Measurements from ENCODE around the gene GSTM4. TPM values are rescaled to one million over a fixed set of nuclear protein-coding genes. Genes with fewer than 3 reads are reported as not detected.
A peak's percentile ranks its signal among the peaks of the same experiment; 100 is the strongest.

GSTM4 gene
- total RNA-seq, 5 donors from 2014 or later (not counting 1 experiment from before 2014, with no cell fraction given) = 14.6 to 28.5 (median 20.8) TPM

- Histone ChIP-seq H3K4me1 (ENCODE audit: control insufficient read depth in 1 of 2, extremely low read depth in 1 of 2, insufficient read depth in 2 of 2, low read length in 2 of 2) (peaks cover 9 to 32% of the 10 kb centered on the region in 2 experiments), H3K27ac (ENCODE audit: low read length) (peak overlapping the region; percentile 57), H3K9me3 (no peaks in the 10 kb centered on the region), H3K4me3 (ENCODE audit: control insufficient read depth in 1 of 2, extremely low read depth in 1 of 2, low read length in 1 of 2) (no peak overlapping the region), H3K27me3 (replicated peaks in 1 of 2; ENCODE audit: control insufficient read depth in 2 of 2, extremely low read depth in 1 of 2, insufficient read depth in 2 of 2, low read length in 1 of 2) (no peaks in the 10 kb centered on the region), H3K36me3 (ENCODE audit: control insufficient read depth in 2 of 2, extremely low read depth in 1 of 2, insufficient read depth in 1 of 2, low read length in 1 of 2) (no peaks in the 10 kb centered on the region)
- no peak overlapping the region for H3K4me3 Mint-ChIP-seq
- H3K27me3 Mint-ChIP-seq = no peaks in the 10 kb centered on the region
- no peaks in the 10 kb centered on the region for H3K9me3 Mint-ChIP-seq
- WGBS (ENCODE audit: insufficient coverage) = 40% methylated on average over 1 of the region's 3 CpGs
- H3K4me1 Mint-ChIP-seq = peaks cover 36 to 47% (median 37%) of the 10 kb centered on the region in 3 donors
- ATAC-seq (replicated peaks in 1 of 4) (peak in 1 of 4 experiments; percentile 40), DNase-seq (peak in 6 of 35 experiments; percentile 18 to 52 (median 29))
- ChIA-PET POLR2A (interaction anchor here in 1 of 2 donors (0.5 to 1.6 kb wide), 3 partner anchors 57 to 727 kb away, joined by 3 to 4 read pairs (median 3); partner anchors contain the start of gene GNAI3), CTCF (interaction anchor here in 1 of 2 donors (1.0 kb wide), 1 partner anchor 70 kb away, joined by 6 read pairs; no protein-coding TSS in a partner anchor)
- peak overlapping the region; percentile 83 to 84 for H3K27ac Mint-ChIP-seq
- no peaks in the 10 kb centered on the region for H3K36me3 Mint-ChIP-seq
Measured at GRCh38 chr1:109615879-109616278, 40.0 kb upstream of the GSTM4 start.

DNA sequence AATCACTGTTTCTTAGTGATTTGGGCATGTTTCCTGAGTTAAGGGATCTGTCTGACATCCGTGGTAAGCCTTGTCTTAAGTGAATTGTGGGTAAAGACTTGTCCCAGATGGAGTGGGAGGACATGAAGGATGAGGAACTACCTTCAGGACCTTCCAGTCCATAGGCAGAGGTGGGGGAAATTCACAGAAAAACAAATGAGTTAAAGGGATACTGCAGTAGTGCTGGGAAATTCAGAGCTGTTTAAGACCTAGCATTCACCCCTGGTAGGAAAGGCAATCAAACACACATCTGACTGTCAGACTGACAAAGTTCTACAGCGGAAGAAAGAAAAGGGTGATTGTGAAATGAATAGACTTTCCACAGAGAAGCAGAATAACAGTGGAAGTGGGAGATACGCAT, 39.5 kb upstream of the GSTM4 start:
- Mint-ChIP-seq H3K4me1 (peaks cover 39 to 49% (median 39%) of the 10 kb centered on the region in 3 donors), H3K36me3 (no peaks in the 10 kb centered on the region), H3K9me3 (no peaks in the 10 kb centered on the region), H3K4me3 (no peak overlapping the region), H3K27ac (peak overlapping the region; percentile 83 to 84), H3K27me3 (no peaks in the 10 kb centered on the region)
- WGBS (ENCODE audit: insufficient coverage) = 67% methylated on average over 3 of the region's 3 CpGs
- H3K9me3 ChIP-seq = no peaks in the 10 kb centered on the region
- H3K27me3 ChIP-seq (replicated peaks in 1 of 2; ENCODE audit: control insufficient read depth in 2 of 2, extremely low read depth in 1 of 2, insufficient read depth in 2 of 2, low read length in 1 of 2) = no peaks in the 10 kb centered on the region
- H3K4me1 ChIP-seq (ENCODE audit: control insufficient read depth in 1 of 2, extremely low read depth in 1 of 2, insufficient read depth in 2 of 2, low read length in 2 of 2) = peaks cover 10 to 37% of the 10 kb centered on the region in 2 experiments
- no peak overlapping the region for H3K4me3 ChIP-seq (ENCODE audit: control insufficient read depth in 1 of 2, extremely low read depth in 1 of 2, low read length in 1 of 2)
- H3K36me3 ChIP-seq (ENCODE audit: control insufficient read depth in 2 of 2, extremely low read depth in 1 of 2, insufficient read depth in 1 of 2, low read length in 1 of 2) = no peaks in the 10 kb centered on the region
- ChIA-PET CTCF (interaction anchor here in 1 of 2 donors (1.0 to 1.4 kb wide), 3 partner anchors 24 to 70 kb away, joined by 3 to 6 read pairs (median 3); no protein-coding TSS in a partner anchor), POLR2A (interaction anchor here in 1 of 2 donors (1.6 kb wide), 1 partner anchor 67 kb away, joined by 4 read pairs; the partner anchor contains the start of gene GNAI3)
- ATAC-seq (replicated peaks in 1 of 4) (no peak), DNase-seq (no peak)
- H3K27ac ChIP-seq (ENCODE audit: low read length) = peak overlapping the region; percentile 57

DNA sequence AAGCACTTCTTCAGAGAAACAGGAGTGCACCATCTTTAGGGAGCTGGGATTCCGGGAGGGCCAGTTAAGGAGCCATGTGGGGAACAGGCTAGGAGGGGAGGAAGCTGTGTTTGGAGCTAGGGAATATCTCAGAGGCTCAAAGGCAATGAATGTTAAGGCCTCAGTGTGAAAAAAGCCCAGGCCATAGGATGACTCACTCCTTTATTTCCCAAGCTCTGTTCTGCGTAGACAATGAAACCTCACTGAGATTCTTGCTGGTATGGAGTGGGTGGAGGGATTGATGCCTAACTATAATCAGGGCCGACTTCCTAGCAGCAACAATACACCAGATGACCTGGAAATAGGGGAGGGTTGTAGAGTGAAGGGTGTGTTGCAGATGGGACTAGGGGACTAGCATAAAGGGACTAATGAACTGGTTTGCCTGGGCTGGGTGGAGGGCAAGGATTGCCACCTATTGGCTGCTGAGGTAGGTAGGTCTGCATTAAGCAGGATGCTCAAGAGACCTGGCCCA, 38.6 kb upstream of the GSTM4 start:
- Histone ChIP-seq H3K9me3 (no peaks in the 10 kb centered on the region), H3K27ac (ENCODE audit: low read length) (peak overlapping the region; percentile 57), H3K4me3 (ENCODE audit: control insufficient read depth in 1 of 2, extremely low read depth in 1 of 2, low read length in 1 of 2) (no peak overlapping the region), H3K36me3 (ENCODE audit: control insufficient read depth in 2 of 2, extremely low read depth in 1 of 2, insufficient read depth in 1 of 2, low read length in 1 of 2) (no peaks in the 10 kb centered on the region), H3K4me1 (ENCODE audit: control insufficient read depth in 1 of 2, extremely low read depth in 1 of 2, insufficient read depth in 2 of 2, low read length in 2 of 2) (peaks cover 19 to 46% of the 10 kb centered on the region in 2 experiments), H3K27me3 (replicated peaks in 1 of 2; ENCODE audit: control insufficient read depth in 2 of 2, extremely low read depth in 1 of 2, insufficient read depth in 2 of 2, low read length in 1 of 2) (no peaks in the 10 kb centered on the region)
- DNase-seq = no peak
- Mint-ChIP-seq H3K27me3 (no peaks in the 10 kb centered on the region), H3K9me3 (no peaks in the 10 kb centered on the region), H3K4me1 (peaks cover 48 to 58% (median 49%) of the 10 kb centered on the region in 3 donors), H3K27ac (peak overlapping the region; percentile 83 to 84), H3K4me3 (no peak overlapping the region), H3K36me3 (no peaks in the 10 kb centered on the region)
- ATAC-seq (replicated peaks in 1 of 4) = no peak
- ChIA-PET CTCF (interaction anchor here (0.7 to 1.4 kb wide), 4 partner anchors 13 to 69 kb away, joined by 3 read pairs; partner anchors contain the start of gene GNAI3 (in 1 of the 2)), POLR2A (interaction anchor here in 1 of 2 donors (0.7 kb wide), 1 partner anchor 11 kb away, joined by 3 read pairs; no protein-coding TSS in a partner anchor)
- no CpG with 5 or more reads among the region's 3 CpGs for WGBS (ENCODE audit: insufficient coverage)

DNA sequence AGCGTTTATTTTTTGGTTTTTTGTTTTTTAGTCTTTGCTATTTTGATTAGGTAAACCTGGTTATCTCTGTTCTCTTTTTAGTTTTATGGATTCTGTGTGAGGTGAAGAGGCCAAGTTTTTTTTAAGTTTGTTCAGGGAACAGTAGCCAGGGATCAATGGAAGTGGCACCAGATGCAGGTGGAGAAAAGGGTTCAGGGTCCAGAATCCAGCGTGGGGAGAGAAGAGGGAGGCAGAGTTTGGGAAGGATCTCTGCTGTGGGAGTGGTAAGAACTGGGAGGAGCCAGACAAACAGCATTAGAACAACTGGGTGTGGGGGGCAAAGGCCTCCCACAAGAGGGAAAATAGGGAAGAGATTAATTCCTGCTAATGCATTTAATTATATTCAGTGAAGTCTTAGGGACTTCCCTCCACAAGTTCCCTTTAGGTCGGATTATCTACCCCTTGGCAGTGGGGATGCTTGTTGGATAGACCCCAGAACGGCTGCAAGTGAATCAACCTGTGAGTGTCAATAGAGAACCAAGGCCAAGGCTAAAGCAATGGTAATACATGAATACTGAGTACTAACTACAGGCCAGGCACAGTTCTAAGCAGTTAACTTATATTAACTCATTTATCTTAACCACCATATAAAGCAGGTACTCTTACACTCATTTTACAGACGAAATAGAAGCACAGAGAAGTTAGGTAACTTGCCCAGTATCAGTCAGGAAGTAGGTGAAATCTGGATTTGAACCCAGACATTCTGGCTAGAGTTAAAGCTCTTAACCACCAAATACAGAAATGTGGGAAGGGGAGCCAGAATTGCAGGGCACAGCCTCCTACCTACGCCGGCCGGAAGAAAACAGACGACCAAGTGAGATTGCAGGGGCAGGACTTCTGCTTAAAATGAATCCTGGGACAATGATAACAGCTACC, 37.0 kb upstream of the GSTM4 start:
- H3K9me3 Mint-ChIP-seq = no peaks in the 10 kb centered on the region
- 20% methylated on average over 3 of the region's 9 CpGs for WGBS (ENCODE audit: insufficient coverage)
- Histone ChIP-seq H3K4me3 (ENCODE audit: control insufficient read depth in 1 of 2, extremely low read depth in 1 of 2, low read length in 1 of 2) (peak overlapping the region in 1 of 2 donors; percentile 88), H3K27ac (ENCODE audit: low read length) (peak overlapping the region; percentile 96), H3K9me3 (no peaks in the 10 kb centered on the region), H3K36me3 (ENCODE audit: control insufficient read depth in 2 of 2, extremely low read depth in 1 of 2, insufficient read depth in 1 of 2, low read length in 1 of 2) (no peaks in the 10 kb centered on the region), H3K4me1 (ENCODE audit: control insufficient read depth in 1 of 2, extremely low read depth in 1 of 2, insufficient read depth in 2 of 2, low read length in 2 of 2) (peaks cover 31 to 62% of the 10 kb centered on the region in 2 experiments), H3K27me3 (replicated peaks in 1 of 2; ENCODE audit: control insufficient read depth in 2 of 2, extremely low read depth in 1 of 2, insufficient read depth in 2 of 2, low read length in 1 of 2) (no peaks in the 10 kb centered on the region)
- ChIA-PET POLR2A (interaction anchor here in 1 of 2 donors (0.6 kb wide), 1 partner anchor 70 kb away, joined by 4 read pairs; the partner anchor contains the start of gene GNAI3), CTCF (interaction anchor here in 1 of 2 donors (0.9 to 2.3 kb wide), 5 partner anchors 10 to 365 kb away, joined by 3 to 12 read pairs (median 4); partner anchors contain the start of genes AHCYL1 and GNAI3)
- peak overlapping the region; percentile 93 to 97 (median 96) for H3K4me3 Mint-ChIP-seq
- no peaks in the 10 kb centered on the region for H3K36me3 Mint-ChIP-seq
- H3K4me1 Mint-ChIP-seq = peaks cover 64 to 74% (median 64%) of the 10 kb centered on the region in 3 donors
- H3K27ac Mint-ChIP-seq = peak overlapping the region; percentile 95 to 96
- no peaks in the 10 kb centered on the region for H3K27me3 Mint-ChIP-seq
- ATAC-seq (replicated peaks in 1 of 4) (no peak), DNase-seq (no peak)

DNA sequence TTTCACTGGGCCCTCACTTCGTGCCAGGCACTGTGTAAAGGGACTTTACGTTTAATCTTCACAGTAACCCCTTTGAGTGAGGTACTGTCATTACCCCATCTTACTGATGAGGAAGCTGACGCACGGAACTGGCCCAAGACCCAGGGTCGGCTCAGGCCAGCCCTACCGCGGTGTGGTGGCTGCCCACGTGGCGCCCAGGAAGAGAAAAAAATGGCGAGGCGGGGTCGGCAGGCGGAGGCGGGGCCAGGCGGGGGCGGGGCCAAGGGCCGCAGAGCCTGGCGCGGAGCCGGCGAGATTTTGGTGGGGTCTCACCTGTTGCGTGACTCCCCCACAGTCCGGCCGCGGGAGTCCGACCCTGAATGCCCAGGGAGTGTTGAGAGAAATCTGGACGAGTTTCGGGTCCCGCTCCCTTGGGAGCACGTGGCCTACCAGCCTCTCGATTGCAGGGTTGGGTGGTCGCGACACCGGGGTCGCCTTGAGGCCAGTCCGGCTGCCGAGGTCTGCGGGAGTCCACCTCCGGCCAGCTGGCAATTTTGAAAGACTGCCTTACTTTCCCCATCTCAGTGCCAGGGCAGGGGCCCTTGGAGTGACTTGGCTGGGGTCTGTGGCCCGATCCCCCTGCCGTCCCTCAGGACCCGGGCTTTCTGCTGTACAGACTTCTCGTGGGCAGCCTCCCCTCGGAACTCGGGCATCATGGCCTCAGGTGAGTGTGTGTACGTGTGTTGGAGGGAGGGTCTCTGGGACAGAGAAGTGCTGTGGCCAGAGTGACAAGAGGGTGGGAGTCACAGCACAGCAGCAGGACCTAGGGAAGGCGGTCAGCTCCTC, 36.1 kb upstream of the GSTM4 start, which contains the start of the genes AMPD2 and GNAT2:
Gene AMPD2, plus strand, starts transcription at position 262 of the 825 bp plus-strand sequence. CDS start 1,339 bp downstream, outside the sequence.
Gene GNAT2, minus strand, starts transcription at position 41 of the 825 bp plus-strand sequence. CDS start 6,746 bp downstream, outside the sequence.
- ATAC-seq (replicated peaks in 1 of 4) (peak; percentile 41 to 53 (median 46)), DNase-seq (peak; percentile 45 to 84 (median 57))
- ChIA-PET POLR2A (interaction anchor here in 1 of 2 donors (0.6 kb wide), 1 partner anchor 71 kb away, joined by 4 read pairs; the partner anchor contains the start of gene GNAI3), CTCF (interaction anchor here (0.6 to 2.4 kb wide), 9 partner anchors 9 to 1114 kb away, joined by 3 to 12 read pairs (median 4); partner anchors contain the start of genes AHCYL1 (in 1 of the 2) and GNAI3 (in 1 of the 2))
- Mint-ChIP-seq H3K36me3 (no peaks in the 10 kb centered on the region), H3K4me3 (peak within 1 kb of the TSS; percentile 93 to 97 (median 96)), H3K4me1 (peaks cover 73 to 83% (median 73%) of the 10 kb centered on the region in 3 donors), H3K27ac (peak within 1 kb of the TSS; percentile 95 to 96), H3K9me3 (no peaks in the 10 kb centered on the region), H3K27me3 (no peaks in the 10 kb centered on the region)
- under 1% methylated on average over 42 of the region's 47 CpGs for WGBS (ENCODE audit: insufficient coverage)
- Histone ChIP-seq H3K27ac (ENCODE audit: low read length) (peak within 1 kb of the TSS; percentile 96), H3K27me3 (replicated peaks in 1 of 2; ENCODE audit: control insufficient read depth in 2 of 2, extremely low read depth in 1 of 2, insufficient read depth in 2 of 2, low read length in 1 of 2) (no peaks in the 10 kb centered on the region), H3K4me1 (ENCODE audit: control insufficient read depth in 1 of 2, extremely low read depth in 1 of 2, insufficient read depth in 2 of 2, low read length in 2 of 2) (peaks cover 34 to 71% of the 10 kb centered on the region in 2 experiments), H3K36me3 (ENCODE audit: control insufficient read depth in 2 of 2, extremely low read depth in 1 of 2, insufficient read depth in 1 of 2, low read length in 1 of 2) (no peaks in the 10 kb centered on the region), H3K9me3 (no peaks in the 10 kb centered on the region), H3K4me3 (ENCODE audit: control insufficient read depth in 1 of 2, extremely low read depth in 1 of 2, low read length in 1 of 2) (peak within 1 kb of the TSS; percentile 88 to 98)

Measured in T-cell (primary cell).